ENCODE measurements around the gene CLDN24.

The CLDN24 gene

DNA sequence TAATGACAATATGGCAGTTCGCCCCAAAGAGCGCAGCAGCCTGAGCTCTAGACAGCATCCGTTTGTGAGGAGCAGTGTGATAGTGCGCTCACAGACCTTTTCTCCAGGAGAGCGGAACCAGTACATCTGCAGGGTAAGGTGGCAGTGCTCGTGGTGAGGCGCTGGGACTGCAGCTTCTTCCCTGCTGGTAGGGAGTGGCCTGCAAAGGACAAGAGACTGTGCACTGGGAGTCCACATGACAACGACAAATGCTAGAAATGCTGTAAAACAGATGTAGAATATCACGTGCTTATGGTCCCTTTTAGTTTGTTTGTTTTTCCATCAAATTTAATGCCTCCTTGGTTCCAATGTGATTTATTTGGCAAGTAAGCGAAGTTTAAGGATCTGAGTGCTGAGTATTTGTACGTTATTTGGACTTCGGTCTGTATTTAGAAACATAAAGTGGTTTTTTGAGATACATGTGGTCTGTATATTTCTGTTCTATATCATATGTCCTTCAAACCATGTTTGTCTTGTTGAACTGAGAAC is 37.9 kb downstream of the CLDN24 start:
- DNase-seq (ENCODE audit: low spot score), result no peak

DNA sequence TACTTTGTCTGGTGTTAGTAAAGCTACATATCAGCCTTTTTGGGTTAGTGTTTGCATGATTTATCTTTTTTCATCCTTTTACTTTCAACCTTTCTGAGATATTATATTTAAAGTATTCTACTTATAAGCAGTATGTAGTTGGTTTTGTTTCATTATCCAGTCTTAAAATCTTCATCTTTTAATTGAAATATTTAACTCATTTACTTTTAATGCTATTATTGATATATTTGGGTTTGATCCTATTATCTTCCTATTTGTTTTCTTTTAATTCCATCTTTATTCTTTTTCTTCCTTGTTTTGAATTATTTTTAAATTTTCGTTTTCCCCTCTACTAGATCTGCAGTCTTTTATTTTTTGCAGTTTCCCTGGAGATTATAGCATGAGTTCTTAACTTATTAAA is 46.1 kb downstream of the CLDN24 start:
- DNase-seq (ENCODE audit: low spot score), result no peak

DNA sequence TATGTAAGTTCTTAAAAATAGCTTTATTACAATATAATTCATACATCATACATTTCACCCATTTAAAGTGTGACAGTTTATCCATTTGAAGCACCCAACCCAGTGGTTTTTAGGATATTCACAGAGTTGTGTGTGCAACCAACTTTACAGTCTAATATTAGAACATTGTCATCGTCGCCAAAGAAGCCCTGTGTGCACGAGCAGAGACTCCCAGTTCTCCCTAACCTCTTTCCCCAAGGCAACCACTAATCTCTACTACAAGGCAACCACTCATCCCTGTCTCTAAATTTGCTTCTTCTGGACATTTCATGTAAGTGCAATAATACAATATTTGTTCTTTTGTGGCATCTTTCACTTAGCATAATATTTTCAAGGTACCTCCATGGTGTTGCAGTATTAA is 49.8 kb downstream of the CLDN24 start:
- DNase-seq (ENCODE audit: low spot score), result no peak

All from COLO829 (cell line).